SK-N-DZ (cell line): ENCODE results near the gene GRID1.

ENCODE experiments used
- DNase-seq: peaks from one replicate; pipeline ENCODE4 v3.0.0-alpha.2; 2015; ENCODE audit warnings: low spot score

Gene GRID1

GRCh38 chr10:85900061-85900460, 466.5 kb downstream of the GRID1 start:
- no peak for DNase-seq

- no peak for DNase-seq
These were observed 475.1 kb downstream of the GRID1 start for GRCh38 chr10:85891472-85891871.

- no peak for DNase-seq
These were observed 478.0 kb downstream of the GRID1 start for GRCh38 chr10:85888559-85888958.

- no peak for DNase-seq
These were observed 478.6 kb downstream of the GRID1 start for GRCh38 chr10:85888004-85888403.

GRCh38 chr10:85874208-85874607, 492.4 kb downstream of the GRID1 start:
- no peak for DNase-seq

GRCh38 chr10:85873063-85873462, 493.5 kb downstream of the GRID1 start:
- no peak for DNase-seq

- DNase-seq = no peak
These were observed 497.7 kb downstream of the GRID1 start for GRCh38 chr10:85868627-85869499.

- DNase-seq = no peak
These were observed 501.6 kb downstream of the GRID1 start for GRCh38 chr10:85864868-85865526.

DNA sequence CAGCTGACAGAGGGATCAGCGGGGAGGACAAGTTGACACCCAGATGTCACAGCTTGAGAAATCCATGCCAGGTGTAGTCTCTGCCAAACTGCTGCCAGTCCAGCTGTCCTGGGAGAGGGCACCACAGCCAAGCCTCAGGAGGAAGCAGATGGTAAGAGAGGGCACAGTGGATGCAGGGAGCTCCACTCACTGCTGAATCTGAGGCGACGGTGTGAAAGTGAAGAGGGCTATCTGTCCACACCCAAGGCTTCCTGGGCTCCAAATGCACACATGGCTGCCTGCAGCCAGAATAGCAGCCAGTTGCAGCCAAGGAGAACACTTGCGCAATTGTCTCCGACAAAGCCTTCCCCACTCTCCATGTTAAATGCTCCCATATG, 502.4 kb downstream of the GRID1 start:
- DNase-seq = no peak

DNA sequence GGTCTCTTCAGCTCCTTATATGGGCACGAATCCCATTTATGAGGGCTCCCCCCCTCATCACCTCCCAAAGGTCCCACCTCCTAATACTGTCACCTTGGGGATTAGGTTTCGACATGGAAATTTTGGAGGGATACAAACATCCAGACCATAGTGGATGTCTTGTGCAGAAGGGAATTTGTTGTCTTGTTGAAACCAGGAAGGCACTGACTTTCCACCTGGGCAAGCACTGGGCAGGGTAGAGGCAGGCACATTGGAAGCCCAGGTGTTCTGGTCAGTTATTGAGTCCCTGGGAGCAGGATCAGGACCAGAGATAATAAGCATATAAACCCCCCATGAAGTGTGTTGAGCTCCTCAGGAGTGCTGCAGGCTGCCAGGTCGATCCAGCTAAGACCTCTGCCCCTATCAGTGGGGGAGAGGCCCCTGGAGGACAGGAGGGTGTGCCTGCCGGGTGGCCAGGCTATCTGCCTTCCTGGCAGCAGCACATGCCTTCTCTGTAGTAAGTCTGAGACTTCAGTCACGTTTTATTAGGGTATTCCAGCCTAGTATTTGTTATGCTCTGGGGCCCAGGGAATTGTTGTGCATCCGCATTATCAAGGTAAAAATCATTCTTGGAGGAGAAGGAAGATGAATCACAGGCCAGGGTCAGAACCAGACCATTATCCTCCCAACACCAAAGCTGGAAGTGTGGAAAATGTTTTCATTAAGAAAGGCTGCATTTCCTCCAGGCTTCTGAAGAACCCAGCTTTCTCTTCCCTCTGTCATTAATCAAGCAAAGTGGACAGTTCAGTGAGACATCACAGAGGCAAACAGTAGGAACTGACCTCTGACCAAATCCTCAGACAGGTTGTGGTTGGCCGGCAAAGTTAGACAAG, 503.1 kb downstream of the GRID1 start:
- no peak for DNase-seq

DNA sequence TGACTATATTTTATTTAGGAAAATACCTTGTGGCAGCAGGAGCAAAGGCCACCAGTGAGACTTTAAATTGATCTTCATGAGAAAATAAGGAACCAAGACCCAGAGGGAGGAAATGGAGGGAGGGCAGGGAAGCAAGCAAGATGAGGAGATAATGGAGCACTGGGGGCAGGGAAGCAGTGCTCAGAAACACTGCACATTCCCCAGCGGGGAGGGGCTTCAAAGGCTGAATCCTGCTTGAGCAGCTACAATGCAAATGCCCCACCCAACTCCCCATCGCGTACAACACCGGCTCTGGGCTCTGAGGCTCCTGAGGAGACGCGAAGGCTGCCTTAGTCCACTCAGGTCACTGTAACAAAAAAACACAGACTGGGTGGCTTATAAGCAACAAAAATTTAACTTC, 503.8 kb downstream of the GRID1 start:
- DNase-seq = peak; percentile 13

- no peak for DNase-seq
These were observed 504.9 kb downstream of the GRID1 start for GRCh38 chr10:85861513-85862197.

DNA sequence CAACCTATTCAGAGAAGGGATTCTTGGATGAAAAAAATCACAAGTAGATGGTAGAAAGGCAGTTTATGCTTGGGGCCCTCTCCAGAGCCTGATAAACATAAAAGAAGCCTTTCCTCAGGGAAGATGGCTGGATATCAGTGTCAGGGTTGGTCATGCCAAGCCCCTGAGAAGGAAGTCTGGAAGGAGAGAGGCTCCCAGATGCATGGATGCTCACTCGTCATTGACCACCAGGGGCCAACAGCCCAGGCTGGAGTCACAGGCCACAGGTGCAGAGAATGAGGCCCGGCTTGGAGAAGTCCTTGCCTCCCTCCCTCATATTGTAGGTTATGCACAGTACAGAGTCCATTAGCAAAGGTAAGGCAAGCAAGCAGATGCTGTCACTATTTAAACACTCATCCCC, 506.7 kb downstream of the GRID1 start:
- no peak for DNase-seq

DNA sequence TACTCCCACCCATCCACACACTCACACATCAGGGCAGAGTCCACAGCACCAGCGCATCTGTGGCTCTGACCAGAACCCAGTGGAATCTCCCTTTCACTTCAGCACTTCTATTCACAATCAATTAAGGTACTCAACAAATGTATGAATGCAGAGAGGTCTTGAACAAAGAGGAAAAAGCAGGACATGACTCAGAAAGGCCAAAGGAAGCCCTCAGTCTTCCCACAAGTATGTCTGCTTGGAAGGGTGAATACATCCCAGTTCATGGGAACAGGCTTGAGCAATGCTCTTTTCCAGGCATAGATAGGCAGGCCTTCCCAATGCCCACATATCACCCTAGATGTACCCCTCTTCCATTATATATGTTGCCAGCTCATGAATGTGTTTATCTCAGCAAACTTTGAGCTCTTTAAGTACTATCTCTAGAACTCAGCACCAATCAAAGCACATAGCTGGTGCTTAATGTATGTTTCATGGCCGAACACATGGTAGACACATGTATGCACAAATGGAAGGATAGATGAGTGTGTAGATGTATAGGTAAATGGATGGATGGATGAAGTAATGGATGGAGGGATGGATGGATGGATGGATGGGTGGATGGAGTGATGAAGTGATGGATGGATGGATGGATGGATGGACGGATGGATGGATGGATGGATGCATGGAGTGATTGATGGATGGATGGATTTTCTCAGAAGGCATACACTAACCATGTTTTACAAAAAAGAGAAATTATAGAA, 507.6 kb downstream of the GRID1 start:
- DNase-seq = no peak

DNA sequence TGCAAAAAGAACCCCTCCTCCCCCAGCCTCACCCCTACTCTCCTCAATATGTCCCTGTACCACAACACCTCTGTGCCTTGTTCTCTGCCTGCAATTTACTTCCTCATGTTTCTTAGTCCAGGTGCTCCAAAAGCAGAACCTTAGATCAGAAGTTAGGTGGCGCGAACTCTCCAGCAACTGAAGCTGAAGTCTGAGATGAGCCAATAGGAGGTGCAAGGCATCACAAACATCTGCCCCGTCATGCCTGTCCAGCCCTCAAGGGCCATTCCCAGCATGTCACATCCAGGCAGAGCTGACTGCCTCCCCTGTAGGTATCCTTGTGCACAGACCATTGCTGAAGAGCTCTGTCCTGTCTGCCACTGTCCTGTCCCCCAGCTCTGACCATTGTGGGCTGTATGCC, 508.8 kb downstream of the GRID1 start:
- no peak for DNase-seq

DNA sequence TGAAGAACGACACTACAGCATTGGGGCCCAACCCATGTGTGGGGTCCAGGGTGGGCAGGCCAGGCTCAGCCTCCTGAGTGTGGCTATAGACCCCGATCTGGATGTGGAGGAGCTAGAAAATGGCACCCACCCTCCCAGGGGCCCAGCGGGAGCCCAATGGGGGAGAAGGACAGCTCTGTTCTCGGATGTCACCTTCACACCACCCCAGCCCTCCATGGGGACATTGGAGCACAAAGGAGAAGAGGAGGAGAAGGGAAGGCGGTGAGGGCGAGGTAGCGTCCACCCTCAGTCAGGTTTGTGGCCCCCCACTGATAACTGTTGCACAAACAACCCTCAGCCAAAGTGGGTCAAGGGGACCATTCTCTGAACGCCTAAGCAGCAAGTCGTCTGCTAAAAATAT, 509.3 kb downstream of the GRID1 start:
- no peak for DNase-seq

- no peak for DNase-seq
These were observed 514.7 kb downstream of the GRID1 start for GRCh38 chr10:85851934-85852333.

GRCh38 chr10:85851325-85851724, 515.3 kb downstream of the GRID1 start:
- DNase-seq = no peak

GRCh38 chr10:85850736-85851135, 515.9 kb downstream of the GRID1 start:
- no peak for DNase-seq

DNA sequence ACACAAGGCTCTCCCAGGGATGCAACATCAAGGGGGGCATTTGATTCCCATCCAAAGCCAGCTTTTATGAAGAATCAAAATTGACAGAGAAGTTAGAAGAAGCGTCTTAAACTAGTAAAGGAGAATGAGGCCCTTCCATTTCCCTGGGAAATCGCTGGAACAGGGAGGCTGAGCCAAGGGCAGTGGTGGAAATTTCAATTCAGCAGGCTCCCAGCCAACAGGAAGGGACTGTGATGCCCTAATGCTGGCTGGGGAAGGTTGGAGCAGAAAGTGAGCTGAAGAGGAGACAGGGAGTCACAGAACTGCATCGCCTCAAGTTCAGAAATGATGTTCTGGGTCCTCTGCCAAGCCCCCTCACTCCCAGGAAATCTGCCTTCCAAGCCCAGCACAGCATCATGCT, 517.3 kb downstream of the GRID1 start:
- DNase-seq = no peak

- no peak for DNase-seq
These were observed 517.8 kb downstream of the GRID1 start for GRCh38 chr10:85848756-85849155.
